ENCODE measurements around the gene MAPRE2. TPM values are rescaled to one million over a fixed set of nuclear protein-coding genes. Genes with fewer than 3 reads are reported as not detected.

MAPRE2 gene
- polyA plus RNA-seq, 1 donor from 2014 or later, result 58.9 TPM

DNA sequence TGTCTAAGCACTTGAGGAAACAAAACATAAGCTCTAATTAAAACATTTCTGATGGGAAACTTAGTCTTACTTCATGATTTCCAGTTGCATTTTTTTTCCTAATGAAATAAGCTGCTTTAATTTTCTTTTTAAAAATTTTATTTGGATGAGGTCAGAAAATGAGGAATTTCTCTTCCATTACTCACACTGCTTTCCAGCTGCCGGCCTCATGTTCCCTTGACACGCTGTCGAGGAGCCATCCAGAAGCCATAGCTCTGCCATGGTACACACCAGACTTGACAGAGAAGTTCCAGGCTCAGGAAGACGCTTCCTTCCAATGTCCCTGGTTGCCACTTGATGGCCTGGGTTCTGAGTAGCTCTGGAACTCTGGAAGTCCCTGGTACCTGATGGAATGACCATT is 12.1 kb upstream of the MAPRE2 start:
- peaks cover 3% of the 10 kb centered on the region for H3F3A ChIP-seq (ENCODE audit: insufficient read depth, low read length, poor library complexity, severe bottlenecking)
- H3K9me3 ChIP-seq (ENCODE audit: low read length), result no peaks in the 10 kb centered on the region
- H3K9me2 ChIP-seq (ENCODE audit: insufficient read depth, low read length), result no peaks in the 10 kb centered on the region
- H3K27me3 ChIP-seq (ENCODE audit: insufficient read depth, low read depth, low read length), result no peaks in the 10 kb centered on the region
- H3K27ac ChIP-seq (ENCODE audit: low read length), result no peak overlapping the region
- H3K4me3 ChIP-seq (ENCODE audit: low read length), result no peak overlapping the region
- H4K20me1 ChIP-seq (ENCODE audit: insufficient read depth), result no peaks in the 10 kb centered on the region
- no peaks in the 10 kb centered on the region for H3K79me2 ChIP-seq (replicated peaks; ENCODE audit: insufficient read depth, low read length)
- H2AFZ ChIP-seq (ENCODE audit: low read depth, low read length), result no peak overlapping the region
- no peak overlapping the region for H3K4me2 ChIP-seq (ENCODE audit: low read length)
- H3K36me3 ChIP-seq (ENCODE audit: insufficient read depth, low read length), result no peaks in the 10 kb centered on the region
- TF ChIP-seq EP300 (conservative IDR thresholded peaks at IDR 0.05; ENCODE audit: poor library complexity, severe bottlenecking), result no peak
- TF ChIP-seq, protein P1, sequence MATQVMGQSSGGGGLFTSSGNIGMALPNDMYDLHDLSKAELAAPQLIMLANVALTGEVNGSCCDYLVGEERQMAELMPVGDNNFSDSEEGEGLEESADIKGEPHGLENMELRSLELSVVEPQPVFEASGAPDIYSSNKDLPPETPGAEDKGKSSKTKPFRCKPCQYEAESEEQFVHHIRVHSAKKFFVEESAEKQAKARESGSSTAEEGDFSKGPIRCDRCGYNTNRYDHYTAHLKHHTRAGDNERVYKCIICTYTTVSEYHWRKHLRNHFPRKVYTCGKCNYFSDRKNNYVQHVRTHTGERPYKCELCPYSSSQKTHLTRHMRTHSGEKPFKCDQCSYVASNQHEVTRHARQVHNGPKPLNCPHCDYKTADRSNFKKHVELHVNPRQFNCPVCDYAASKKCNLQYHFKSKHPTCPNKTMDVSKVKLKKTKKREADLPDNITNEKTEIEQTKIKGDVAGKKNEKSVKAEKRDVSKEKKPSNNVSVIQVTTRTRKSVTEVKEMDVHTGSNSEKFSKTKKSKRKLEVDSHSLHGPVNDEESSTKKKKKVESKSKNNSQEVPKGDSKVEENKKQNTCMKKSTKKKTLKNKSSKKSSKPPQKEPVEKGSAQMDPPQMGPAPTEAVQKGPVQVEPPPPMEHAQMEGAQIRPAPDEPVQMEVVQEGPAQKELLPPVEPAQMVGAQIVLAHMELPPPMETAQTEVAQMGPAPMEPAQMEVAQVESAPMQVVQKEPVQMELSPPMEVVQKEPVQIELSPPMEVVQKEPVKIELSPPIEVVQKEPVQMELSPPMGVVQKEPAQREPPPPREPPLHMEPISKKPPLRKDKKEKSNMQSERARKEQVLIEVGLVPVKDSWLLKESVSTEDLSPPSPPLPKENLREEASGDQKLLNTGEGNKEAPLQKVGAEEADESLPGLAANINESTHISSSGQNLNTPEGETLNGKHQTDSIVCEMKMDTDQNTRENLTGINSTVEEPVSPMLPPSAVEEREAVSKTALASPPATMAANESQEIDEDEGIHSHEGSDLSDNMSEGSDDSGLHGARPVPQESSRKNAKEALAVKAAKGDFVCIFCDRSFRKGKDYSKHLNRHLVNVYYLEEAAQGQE (IDR thresholded peaks at IDR 0.05; ENCODE audit: borderline replicate concordance), result no peak
- TF ChIP-seq RAD21 (conservative IDR thresholded peaks at IDR 0.05), result no peak
- TF ChIP-seq TAF1 (IDR thresholded peaks at IDR 0.05; ENCODE audit: low read depth), result no peak
- TF ChIP-seq, protein P2, sequence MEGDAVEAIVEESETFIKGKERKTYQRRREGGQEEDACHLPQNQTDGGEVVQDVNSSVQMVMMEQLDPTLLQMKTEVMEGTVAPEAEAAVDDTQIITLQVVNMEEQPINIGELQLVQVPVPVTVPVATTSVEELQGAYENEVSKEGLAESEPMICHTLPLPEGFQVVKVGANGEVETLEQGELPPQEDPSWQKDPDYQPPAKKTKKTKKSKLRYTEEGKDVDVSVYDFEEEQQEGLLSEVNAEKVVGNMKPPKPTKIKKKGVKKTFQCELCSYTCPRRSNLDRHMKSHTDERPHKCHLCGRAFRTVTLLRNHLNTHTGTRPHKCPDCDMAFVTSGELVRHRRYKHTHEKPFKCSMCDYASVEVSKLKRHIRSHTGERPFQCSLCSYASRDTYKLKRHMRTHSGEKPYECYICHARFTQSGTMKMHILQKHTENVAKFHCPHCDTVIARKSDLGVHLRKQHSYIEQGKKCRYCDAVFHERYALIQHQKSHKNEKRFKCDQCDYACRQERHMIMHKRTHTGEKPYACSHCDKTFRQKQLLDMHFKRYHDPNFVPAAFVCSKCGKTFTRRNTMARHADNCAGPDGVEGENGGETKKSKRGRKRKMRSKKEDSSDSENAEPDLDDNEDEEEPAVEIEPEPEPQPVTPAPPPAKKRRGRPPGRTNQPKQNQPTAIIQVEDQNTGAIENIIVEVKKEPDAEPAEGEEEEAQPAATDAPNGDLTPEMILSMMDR (IDR thresholded peaks at IDR 0.05; ENCODE audit: poor library complexity, severe bottlenecking), result no peak
- TF ChIP-seq EZH2 (IDR thresholded peaks at IDR 0.05; ENCODE audit: borderline replicate concordance, insufficient read depth, low read length, poor library complexity, severe bottlenecking), result no peak
- no peak for TF ChIP-seq MXI1 (conservative IDR thresholded peaks at IDR 0.05; ENCODE audit: poor library complexity, severe bottlenecking)
- no peak for TF ChIP-seq POLR2AphosphoS5 (IDR thresholded peaks at IDR 0.05)
- TF ChIP-seq SMC3 (conservative IDR thresholded peaks at IDR 0.05; ENCODE audit: poor library complexity), result no peak
- H3K9ac ChIP-seq (ENCODE audit: low read length), result no peak overlapping the region

DNA sequence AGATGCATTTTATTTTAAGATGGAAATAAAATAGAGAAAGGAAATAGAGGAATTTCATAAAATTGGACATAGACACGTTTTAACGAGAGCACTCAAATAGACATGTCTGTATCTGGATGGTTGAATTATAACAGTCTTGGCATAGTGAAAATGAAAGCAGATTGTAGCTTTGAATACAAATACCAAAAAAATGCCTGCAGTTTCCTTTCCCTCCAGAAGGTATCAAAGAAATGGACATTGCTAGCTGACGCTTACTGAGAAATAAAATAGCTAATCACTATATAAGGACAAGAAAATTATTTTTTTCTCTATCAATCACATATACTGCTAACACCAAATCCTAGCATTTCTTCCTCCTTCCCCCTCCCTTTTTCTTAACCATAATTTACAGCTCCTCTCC is 11.4 kb upstream of the MAPRE2 start:
- Histone ChIP-seq H3K79me2 (replicated peaks; ENCODE audit: insufficient read depth, low read length) (no peaks in the 10 kb centered on the region), H3K9me3 (ENCODE audit: low read length) (no peaks in the 10 kb centered on the region), H3F3A (ENCODE audit: insufficient read depth, low read length, poor library complexity, severe bottlenecking) (peaks cover 3% of the 10 kb centered on the region), H3K9me2 (ENCODE audit: insufficient read depth, low read length) (no peaks in the 10 kb centered on the region), H3K4me3 (ENCODE audit: low read length) (no peak overlapping the region), H3K4me2 (ENCODE audit: low read length) (no peak overlapping the region), H3K36me3 (ENCODE audit: insufficient read depth, low read length) (no peaks in the 10 kb centered on the region), H2AFZ (ENCODE audit: low read depth, low read length) (no peak overlapping the region), H3K9ac (ENCODE audit: low read length) (peak overlapping the region; percentile 13), H4K20me1 (ENCODE audit: insufficient read depth) (no peaks in the 10 kb centered on the region), H3K27me3 (ENCODE audit: insufficient read depth, low read depth, low read length) (no peaks in the 10 kb centered on the region), H3K27ac (ENCODE audit: low read length) (no peak overlapping the region)
- TF ChIP-seq TAF1 (IDR thresholded peaks at IDR 0.05; ENCODE audit: low read depth) (no peak), RAD21 (conservative IDR thresholded peaks at IDR 0.05) (no peak), MXI1 (conservative IDR thresholded peaks at IDR 0.05; ENCODE audit: poor library complexity, severe bottlenecking) (no peak), EP300 (conservative IDR thresholded peaks at IDR 0.05; ENCODE audit: poor library complexity, severe bottlenecking) (no peak), EZH2 (IDR thresholded peaks at IDR 0.05; ENCODE audit: borderline replicate concordance, insufficient read depth, low read length, poor library complexity, severe bottlenecking) (no peak), SMC3 (conservative IDR thresholded peaks at IDR 0.05; ENCODE audit: poor library complexity) (no peak), POLR2AphosphoS5 (IDR thresholded peaks at IDR 0.05) (no peak)
- TF ChIP-seq, protein P1 (IDR thresholded peaks at IDR 0.05; ENCODE audit: borderline replicate concordance), result no peak
- TF ChIP-seq, protein P2 (IDR thresholded peaks at IDR 0.05; ENCODE audit: poor library complexity, severe bottlenecking), result no peak
